Gastrocnemius medialis (tissue), 4 donors: ENCODE measurements around the gene PRKN.

Source experiments
- POLR2A ChIP-seq, 2 donors: fragments of 450-650 bp; IDR thresholded peaks; one replicate each; pipeline ENCODE4 v1.6.1; 2017; ENCODE audit warnings: antibody characterized with exemption in 2 of 2, mild to moderate bottlenecking in 2 of 2, moderate library complexity in 2 of 2
- TF ChIP-seq, protein P1 (sequence below), 5 experiments: fragments of 450-650 bp in 3 of 5; fragments of 200-600 bp in 2 of 5; sonication (generic) in 2 of 5; IDR thresholded peaks in 4 of 5; conservative IDR thresholded peaks in 1 of 5; 1 replicate in 4 of 5; 2 replicates in 1 of 5; pipeline ENCODE4 v1.5.1; 2016 to 2019; ENCODE audit warnings: antibody characterized with exemption in 5 of 5, mild to moderate bottlenecking in 3 of 5, moderate library complexity in 3 of 5

GRCh38 chr6:162058281-162058875 is 669.2 kb downstream of the PRKN start:
- no peak for TF ChIP-seq POLR2A (IDR thresholded peaks at IDR 0.05)
- TF ChIP-seq, protein P1, sequence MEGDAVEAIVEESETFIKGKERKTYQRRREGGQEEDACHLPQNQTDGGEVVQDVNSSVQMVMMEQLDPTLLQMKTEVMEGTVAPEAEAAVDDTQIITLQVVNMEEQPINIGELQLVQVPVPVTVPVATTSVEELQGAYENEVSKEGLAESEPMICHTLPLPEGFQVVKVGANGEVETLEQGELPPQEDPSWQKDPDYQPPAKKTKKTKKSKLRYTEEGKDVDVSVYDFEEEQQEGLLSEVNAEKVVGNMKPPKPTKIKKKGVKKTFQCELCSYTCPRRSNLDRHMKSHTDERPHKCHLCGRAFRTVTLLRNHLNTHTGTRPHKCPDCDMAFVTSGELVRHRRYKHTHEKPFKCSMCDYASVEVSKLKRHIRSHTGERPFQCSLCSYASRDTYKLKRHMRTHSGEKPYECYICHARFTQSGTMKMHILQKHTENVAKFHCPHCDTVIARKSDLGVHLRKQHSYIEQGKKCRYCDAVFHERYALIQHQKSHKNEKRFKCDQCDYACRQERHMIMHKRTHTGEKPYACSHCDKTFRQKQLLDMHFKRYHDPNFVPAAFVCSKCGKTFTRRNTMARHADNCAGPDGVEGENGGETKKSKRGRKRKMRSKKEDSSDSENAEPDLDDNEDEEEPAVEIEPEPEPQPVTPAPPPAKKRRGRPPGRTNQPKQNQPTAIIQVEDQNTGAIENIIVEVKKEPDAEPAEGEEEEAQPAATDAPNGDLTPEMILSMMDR (IDR thresholded peaks at IDR 0.05 in 4 of 5, conservative IDR thresholded peaks at IDR 0.05 in 1 of 5), result no peak
